SK-N-SH (cell line): ENCODE data around the gene C12orf56. TPM values are rescaled to one million over a fixed set of nuclear protein-coding genes. Genes with fewer than 3 reads are reported as not detected.

Source experiments
- CTCF ChIA-PET: fragments of 300-600, 350-600 bp; formaldehyde crosslinking; extraction: SDS; loops from one replicate; lab custom pipeline; 2021; lab: Yijun Ruan, JAX
- POLR2A ChIA-PET: fragments of 350-600 bp; sonication (Branson Sonifier 250); formaldehyde crosslinking; extraction: SDS; loops from one replicate; lab custom pipeline; 2020; ENCODE audit warnings: antibody characterized with exemption, inconsistent platforms; lab: Yijun Ruan, JAX
- DNase-seq: peaks from one replicate; pipeline ENCODE4 v3.0.0; 2012
- H2AFZ ChIP-seq: fragments of 200-600 bp; sonication (generic); 2 replicates; pipeline ENCODE4 v1.8.1; 2016; ENCODE audit warnings: antibody characterized with exemption, mild to moderate bottlenecking, low read depth
- H3F3A ChIP-seq: fragments of 200-600 bp; sonication (generic); replicated peaks from 2 replicates; pipeline ENCODE3; 2016; ENCODE audit warnings: antibody characterized with exemption, mild to moderate bottlenecking; ENCODE audit not compliant: insufficient read depth
- H3K27ac ChIP-seq, 2 experiments: fragments of 200-500 bp in 1 of 2; fragments of 200-600 bp in 1 of 2; sonication (Bioruptor generic) in 1 of 2; sonication (generic), shearing (Covaris generic) in 1 of 2; 2 replicates each; pipeline versions ENCODE4 v1.5.1 to v1.6.1; 2014 to 2016; ENCODE audit warnings: low read depth in 2 of 2, inconsistent platforms in 1 of 2, low read length in 1 of 2, mild to moderate bottlenecking in 1 of 2, mixed read lengths in 1 of 2
- H3K27me3 ChIP-seq: fragments of 200-600 bp; sonication (generic), shearing (Covaris generic); 2 replicates; pipeline ENCODE4 v1.6.1; 2016; ENCODE audit warnings: mixed run types; ENCODE audit not compliant: insufficient read depth
- H3K36me3 ChIP-seq, 2 experiments: fragments of 200-500 bp in 1 of 2; fragments of 200-600 bp in 1 of 2; sonication (Bioruptor generic) in 1 of 2; sonication (generic) in 1 of 2; replicated peaks in 1 of 2; 2 replicates each; pipeline versions ENCODE3 to v1.5.1; 2014 to 2016; ENCODE audit warnings: low read length in 1 of 2, mild to moderate bottlenecking in 1 of 2; ENCODE audit not compliant: insufficient read depth in 2 of 2, control insufficient read depth in 1 of 2
- H3K4me1 ChIP-seq, 2 experiments: fragments of 200-500 bp in 1 of 2; fragments of 200-600 bp in 1 of 2; sonication (Bioruptor generic) in 1 of 2; sonication (generic), shearing (Covaris generic) in 1 of 2; 2 replicates each; pipeline versions ENCODE4 v1.5.1 to v1.6.1; 2014 to 2016; ENCODE audit warnings: low read depth in 1 of 2, low read length in 1 of 2, mixed run types in 1 of 2; ENCODE audit not compliant: insufficient read depth in 2 of 2, control insufficient read depth in 1 of 2
- H3K4me2 ChIP-seq: fragments of 200-600 bp; sonication (generic), shearing (Covaris generic); 2 replicates; pipeline ENCODE4 v1.6.1; 2017; ENCODE audit warnings: mixed run types
- H3K4me3 ChIP-seq, 2 experiments: fragments of 200-500 bp in 1 of 2; fragments of 200-600 bp in 1 of 2; sonication (Bioruptor generic) in 1 of 2; sonication (generic), shearing (Covaris generic) in 1 of 2; 2 replicates each; pipeline versions ENCODE4 v1.5.1 to v1.8.1; 2014 to 2016; ENCODE audit warnings: low read depth in 2 of 2, inconsistent platforms in 1 of 2, low read length in 1 of 2, mild to moderate bottlenecking in 1 of 2, mixed read lengths in 1 of 2, moderate library complexity in 1 of 2
- H3K79me2 ChIP-seq: fragments of 200-600 bp; sonication (generic); 2 replicates; pipeline ENCODE4 v1.8.1; 2017; ENCODE audit warnings: mild to moderate bottlenecking; ENCODE audit not compliant: insufficient read depth
- H3K9ac ChIP-seq: fragments of 200-600 bp; sonication (generic); 2 replicates; pipeline ENCODE4 v1.6.1; 2017; ENCODE audit warnings: mixed run types
- H3K9me2 ChIP-seq: fragments of 200-600 bp; sonication (generic); 2 replicates; pipeline ENCODE4 v1.6.1; 2017; ENCODE audit warnings: mixed run types
- H3K9me3 ChIP-seq: fragments of 200-600 bp; sonication (generic); 2 replicates; pipeline ENCODE4 v1.6.1; 2017; ENCODE audit warnings: mixed run types, mild to moderate bottlenecking, moderate library complexity
- H4K20me1 ChIP-seq: fragments of 200-600 bp; sonication (generic); 2 replicates; pipeline ENCODE4 v1.6.1; 2017; ENCODE audit warnings: mild to moderate bottlenecking, mixed run types; ENCODE audit not compliant: insufficient read depth
- CHD2 ChIP-seq: fragments of 150-350 bp; IDR thresholded peaks from 2 replicates; pipeline ENCODE4 v1.6.1; 2018; ENCODE audit warnings: low read length; ENCODE audit not compliant: partially characterized antibody
- EP300 ChIP-seq, 2 experiments: IDR thresholded peaks; 2 replicates each; pipeline versions ENCODE4 v1.4.0 to v1.6.1; 2012; ENCODE audit warnings: borderline replicate concordance in 1 of 2, low read depth in 1 of 2, low read length in 1 of 2
- EZH2phosphoT487 ChIP-seq: fragments of 200-600 bp; sonication (generic); IDR thresholded peaks from 2 replicates; pipeline ENCODE4 v1.6.1; 2017; ENCODE audit warnings: low read depth, mixed run types, mild to moderate bottlenecking, antibody characterized with exemption, moderate library complexity, borderline replicate concordance
- FOSL2 ChIP-seq: IDR thresholded peaks from 2 replicates; pipeline ENCODE4 v1.4.0; 2012; ENCODE audit warnings: low read depth, mild to moderate bottlenecking, moderate library complexity, borderline replicate concordance
- FOXM1 ChIP-seq: IDR thresholded peaks from 2 replicates; pipeline ENCODE4 v1.4.0; 2012; ENCODE audit warnings: low read depth, mild to moderate bottlenecking
- GATA2 ChIP-seq: sonication (generic); formaldehyde crosslinking; IDR thresholded peaks from 2 replicates; pipeline ENCODE4 v1.5.0; 2020; ENCODE audit warnings: mild to moderate bottlenecking, missing genetic modification reagents
- NFIC ChIP-seq: IDR thresholded peaks from 2 replicates; pipeline ENCODE4 v1.4.0; 2012; ENCODE audit warnings: borderline replicate concordance
- RCOR1 ChIP-seq: fragments of 150-350 bp; IDR thresholded peaks from 2 replicates; pipeline ENCODE4 v1.6.1; 2017; ENCODE audit warnings: antibody characterized with exemption, low read length
- RFX5 ChIP-seq: IDR thresholded peaks from 2 replicates; pipeline ENCODE4 v1.6.1; 2012; ENCODE audit warnings: mild to moderate bottlenecking, improper control_type of control experiment, low read length
- SMC3 ChIP-seq: IDR thresholded peaks from 2 replicates; pipeline ENCODE4 v1.6.1; 2012; ENCODE audit warnings: low read depth, low read length, improper control_type of control experiment
- TAF1 ChIP-seq: IDR thresholded peaks from 2 replicates; pipeline ENCODE4 v1.6.1; 2012; ENCODE audit warnings: low read depth, mild to moderate bottlenecking, low read length, moderate library complexity, borderline replicate concordance
- TEAD4 ChIP-seq: IDR thresholded peaks from 2 replicates; pipeline ENCODE4 v1.4.0; 2012; ENCODE audit warnings: mild to moderate bottlenecking, borderline replicate concordance; ENCODE audit not compliant: insufficient read depth
- YY1 ChIP-seq: IDR thresholded peaks from 2 replicates; pipeline ENCODE4 v1.4.0; 2012; ENCODE audit warnings: low read depth, mild to moderate bottlenecking
- WGBS: methylation state at CpG from one replicate; pipeline ENCODE4 v1.1.6; 2017; ENCODE audit warnings: low lambda C conversion rate; 5-methylcytosine and 5-hydroxymethylcytosine counted together
- polyA plus RNA-seq, 3 experiments: library from polyadenylated mRNA; depleted of rRNA; stranded (reverse); fragments of >200 nt; gene quantifications; 2 replicates each; pipeline ENCODE4 v1.2.3, GENCODE V29; 2012
- TF ChIP-seq, protein P1 (sequence below): IDR thresholded peaks from 2 replicates; pipeline ENCODE4 v1.4.0; 2012; ENCODE audit warnings: low read depth, borderline replicate concordance
- TF ChIP-seq, protein P2 (sequence below): IDR thresholded peaks from 2 replicates; pipeline ENCODE4 v1.6.1; 2012; ENCODE audit warnings: mild to moderate bottlenecking, low read depth, low read length, moderate library complexity
- TF ChIP-seq, protein P3 (sequence below): fragments of 150-350 bp; IDR thresholded peaks from 2 replicates; pipeline ENCODE4 v1.6.1; 2017; ENCODE audit warnings: antibody characterized with exemption, low read length, low read depth, borderline replicate concordance
- TF ChIP-seq, protein P4 (sequence below): IDR thresholded peaks from 2 replicates; pipeline ENCODE4 v1.4.0; 2012; ENCODE audit warnings: low read depth

Gene C12orf56
- polyA plus RNA-seq, 1 of the 3 experiments (the other 2 are of a cell fraction), result not detected

DNA sequence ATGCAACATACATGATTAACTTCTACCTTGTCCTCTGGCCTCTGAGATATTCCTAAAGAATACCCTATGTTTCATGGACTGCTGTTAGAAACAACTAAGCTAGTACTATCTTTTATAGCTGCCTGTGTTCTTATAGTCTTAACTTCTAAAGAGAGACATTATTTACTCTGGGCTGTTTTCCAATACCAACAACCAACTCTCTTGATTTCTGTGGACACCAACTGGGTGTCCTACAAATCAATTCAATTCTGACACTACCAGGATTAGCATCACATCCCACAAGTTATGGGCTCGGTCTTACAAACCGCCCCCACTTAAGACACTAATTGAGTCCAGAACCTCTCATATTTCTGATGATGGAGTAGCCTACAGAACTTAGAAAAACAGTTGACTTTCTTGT, 21.9 kb upstream of the C12orf56 start:
- TF ChIP-seq NFIC, result no peak
- no peak for TF ChIP-seq GATA2
- TF ChIP-seq FOXM1, result no peak
- TF ChIP-seq RFX5, result no peak
- no peak for TF ChIP-seq EP300 (IDR thresholded peaks at IDR 0.05; ENCODE audit: borderline replicate concordance in 1 of 2, low read depth in 1 of 2, low read length in 1 of 2)
- no peak for TF ChIP-seq FOSL2
- TF ChIP-seq EZH2phosphoT487, result no peak
- no peak for TF ChIP-seq RCOR1
- TF ChIP-seq, protein P1, sequence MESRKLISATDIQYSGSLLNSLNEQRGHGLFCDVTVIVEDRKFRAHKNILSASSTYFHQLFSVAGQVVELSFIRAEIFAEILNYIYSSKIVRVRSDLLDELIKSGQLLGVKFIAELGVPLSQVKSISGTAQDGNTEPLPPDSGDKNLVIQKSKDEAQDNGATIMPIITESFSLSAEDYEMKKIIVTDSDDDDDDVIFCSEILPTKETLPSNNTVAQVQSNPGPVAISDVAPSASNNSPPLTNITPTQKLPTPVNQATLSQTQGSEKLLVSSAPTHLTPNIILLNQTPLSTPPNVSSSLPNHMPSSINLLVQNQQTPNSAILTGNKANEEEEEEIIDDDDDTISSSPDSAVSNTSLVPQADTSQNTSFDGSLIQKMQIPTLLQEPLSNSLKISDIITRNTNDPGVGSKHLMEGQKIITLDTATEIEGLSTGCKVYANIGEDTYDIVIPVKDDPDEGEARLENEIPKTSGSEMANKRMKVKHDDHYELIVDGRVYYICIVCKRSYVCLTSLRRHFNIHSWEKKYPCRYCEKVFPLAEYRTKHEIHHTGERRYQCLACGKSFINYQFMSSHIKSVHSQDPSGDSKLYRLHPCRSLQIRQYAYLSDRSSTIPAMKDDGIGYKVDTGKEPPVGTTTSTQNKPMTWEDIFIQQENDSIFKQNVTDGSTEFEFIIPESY, result no peak
- TF ChIP-seq SMC3, result no peak
- TF ChIP-seq YY1, result no peak
- TF ChIP-seq TAF1, result no peak
- TF ChIP-seq, protein P2, sequence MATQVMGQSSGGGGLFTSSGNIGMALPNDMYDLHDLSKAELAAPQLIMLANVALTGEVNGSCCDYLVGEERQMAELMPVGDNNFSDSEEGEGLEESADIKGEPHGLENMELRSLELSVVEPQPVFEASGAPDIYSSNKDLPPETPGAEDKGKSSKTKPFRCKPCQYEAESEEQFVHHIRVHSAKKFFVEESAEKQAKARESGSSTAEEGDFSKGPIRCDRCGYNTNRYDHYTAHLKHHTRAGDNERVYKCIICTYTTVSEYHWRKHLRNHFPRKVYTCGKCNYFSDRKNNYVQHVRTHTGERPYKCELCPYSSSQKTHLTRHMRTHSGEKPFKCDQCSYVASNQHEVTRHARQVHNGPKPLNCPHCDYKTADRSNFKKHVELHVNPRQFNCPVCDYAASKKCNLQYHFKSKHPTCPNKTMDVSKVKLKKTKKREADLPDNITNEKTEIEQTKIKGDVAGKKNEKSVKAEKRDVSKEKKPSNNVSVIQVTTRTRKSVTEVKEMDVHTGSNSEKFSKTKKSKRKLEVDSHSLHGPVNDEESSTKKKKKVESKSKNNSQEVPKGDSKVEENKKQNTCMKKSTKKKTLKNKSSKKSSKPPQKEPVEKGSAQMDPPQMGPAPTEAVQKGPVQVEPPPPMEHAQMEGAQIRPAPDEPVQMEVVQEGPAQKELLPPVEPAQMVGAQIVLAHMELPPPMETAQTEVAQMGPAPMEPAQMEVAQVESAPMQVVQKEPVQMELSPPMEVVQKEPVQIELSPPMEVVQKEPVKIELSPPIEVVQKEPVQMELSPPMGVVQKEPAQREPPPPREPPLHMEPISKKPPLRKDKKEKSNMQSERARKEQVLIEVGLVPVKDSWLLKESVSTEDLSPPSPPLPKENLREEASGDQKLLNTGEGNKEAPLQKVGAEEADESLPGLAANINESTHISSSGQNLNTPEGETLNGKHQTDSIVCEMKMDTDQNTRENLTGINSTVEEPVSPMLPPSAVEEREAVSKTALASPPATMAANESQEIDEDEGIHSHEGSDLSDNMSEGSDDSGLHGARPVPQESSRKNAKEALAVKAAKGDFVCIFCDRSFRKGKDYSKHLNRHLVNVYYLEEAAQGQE, result no peak
- TF ChIP-seq, protein P3, sequence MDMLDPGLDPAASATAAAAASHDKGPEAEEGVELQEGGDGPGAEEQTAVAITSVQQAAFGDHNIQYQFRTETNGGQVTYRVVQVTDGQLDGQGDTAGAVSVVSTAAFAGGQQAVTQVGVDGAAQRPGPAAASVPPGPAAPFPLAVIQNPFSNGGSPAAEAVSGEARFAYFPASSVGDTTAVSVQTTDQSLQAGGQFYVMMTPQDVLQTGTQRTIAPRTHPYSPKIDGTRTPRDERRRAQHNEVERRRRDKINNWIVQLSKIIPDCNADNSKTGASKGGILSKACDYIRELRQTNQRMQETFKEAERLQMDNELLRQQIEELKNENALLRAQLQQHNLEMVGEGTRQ, result no peak
- TF ChIP-seq CHD2, result no peak
- TF ChIP-seq, protein P4, sequence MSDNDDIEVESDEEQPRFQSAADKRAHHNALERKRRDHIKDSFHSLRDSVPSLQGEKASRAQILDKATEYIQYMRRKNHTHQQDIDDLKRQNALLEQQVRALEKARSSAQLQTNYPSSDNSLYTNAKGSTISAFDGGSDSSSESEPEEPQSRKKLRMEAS, result no peak
- no peak for TF ChIP-seq TEAD4
- TF ChIP-seq, all 33 proteins: peak for 0
- peaks cover 70% of the 10 kb centered on the region for H3K79me2 ChIP-seq
- DNase-seq, result no peak
- no peaks in the 10 kb centered on the region for H3K9me2 ChIP-seq
- H4K20me1 ChIP-seq, result peaks cover 29% of the 10 kb centered on the region
- H3K27me3 ChIP-seq, result no peaks in the 10 kb centered on the region
- peaks cover 2 to 9% of the 10 kb centered on the region in 2 experiments; a peak in 2 of 4 replicates for H3K4me1 ChIP-seq
- H3K4me3 ChIP-seq, result no peak overlapping the region
- H3K4me2 ChIP-seq, result no peak overlapping the region
- peaks cover 67 to 79% of the 10 kb centered on the region in 2 experiments for H3K36me3 ChIP-seq
- ChIA-PET CTCF (no interaction called here), POLR2A (interaction anchor here (0.6 to 1.1 kb wide), 2 partner anchors 32 to 33 kb away, joined by 3 read pairs; no protein-coding TSS in a partner anchor)
- H3F3A ChIP-seq, result peaks cover 12% of the 10 kb centered on the region
- H2AFZ ChIP-seq, result no peak overlapping the region
- 91% methylated on average over 2 of the region's 2 CpGs for WGBS
- H3K9me3 ChIP-seq, result no peaks in the 10 kb centered on the region
- H3K9ac ChIP-seq, result no peak overlapping the region
- H3K27ac ChIP-seq, result no peak overlapping the region
